ENCODE results near the gene EEPD1. TPM values are rescaled to one million over a fixed set of nuclear protein-coding genes. Genes with fewer than 3 reads are reported as not detected.

EEPD1 gene
- total RNA-seq, 1 donor from 2014 or later, result 9.9 TPM

DNA sequence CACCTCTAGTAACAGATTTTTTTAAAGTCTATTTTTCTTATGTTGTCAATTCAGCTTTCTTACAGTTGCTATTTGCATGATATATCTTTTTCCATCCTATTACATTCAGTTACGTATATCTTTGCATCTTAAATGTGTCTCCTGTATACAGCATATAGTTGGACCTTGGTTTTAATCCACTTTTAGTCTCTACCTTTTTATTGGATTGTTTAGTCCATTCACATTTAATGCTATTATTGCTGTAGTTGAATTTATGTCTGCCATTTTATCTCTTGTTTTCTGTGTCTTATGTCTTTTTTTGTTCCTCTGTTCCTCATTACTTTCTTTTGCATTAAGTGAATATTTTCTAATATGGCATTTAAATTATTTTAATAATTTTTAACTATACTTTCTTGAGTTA, 100.6 kb downstream of the EEPD1 start:
- DNase-seq (ENCODE audit: low spot score), result no peak

DNA sequence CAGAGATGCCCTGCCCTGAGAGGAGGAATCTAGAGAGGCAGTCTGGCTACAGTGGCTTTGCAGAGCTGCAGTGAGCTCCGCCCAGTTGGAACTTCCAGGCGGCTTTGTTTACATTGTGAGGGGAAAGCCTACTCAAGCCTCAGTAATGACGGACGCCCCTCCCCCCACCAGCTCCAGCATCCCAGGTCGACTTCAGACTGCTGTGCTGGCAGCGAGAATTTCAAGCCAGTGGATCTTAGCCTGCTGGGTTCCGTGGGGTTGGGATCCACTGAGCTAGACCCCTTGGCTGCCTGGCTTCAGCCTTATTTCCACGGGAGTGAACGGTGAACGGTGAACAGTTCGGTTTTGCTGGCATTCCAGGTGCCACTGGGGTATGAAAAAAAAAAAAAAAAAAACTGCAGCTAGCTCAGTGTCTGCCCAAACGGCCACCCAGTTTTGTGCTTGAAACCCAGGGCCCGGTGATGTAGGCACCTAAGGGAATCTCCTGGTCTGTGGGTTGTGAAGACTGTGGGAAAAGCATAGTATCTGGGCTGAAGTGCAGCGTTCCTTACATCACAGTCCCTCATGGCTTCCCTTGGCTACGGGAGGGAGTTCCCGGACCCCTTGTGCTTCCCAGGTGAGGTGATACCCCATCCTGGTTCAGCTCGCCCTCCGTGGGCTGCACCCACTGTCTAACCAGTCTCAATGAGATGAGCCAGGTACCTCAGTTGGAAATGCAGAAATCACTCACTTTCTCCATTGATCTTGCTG, 105.6 kb downstream of the EEPD1 start:
- DNase-seq (ENCODE audit: low spot score), result peak; percentile 91

DNA sequence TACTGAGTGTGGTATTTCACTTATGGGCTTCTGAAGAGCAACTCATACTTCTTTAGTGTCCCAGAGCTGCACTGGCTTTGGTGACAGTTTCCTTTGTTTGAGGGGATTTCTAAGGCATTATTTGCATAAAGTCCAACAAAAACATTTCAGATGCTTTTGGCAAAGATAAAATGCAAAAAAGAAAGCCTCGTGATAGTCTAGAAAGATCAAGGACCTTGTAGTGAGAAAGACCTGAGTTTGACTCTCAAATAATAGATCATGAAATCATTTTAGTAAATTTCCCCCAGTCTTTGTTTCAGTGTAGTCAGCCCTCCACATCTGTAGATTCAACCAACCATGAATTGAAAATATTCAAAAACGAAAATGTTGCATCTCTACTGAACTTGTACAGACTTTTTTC, 107.4 kb downstream of the EEPD1 start:
- DNase-seq (ENCODE audit: low spot score), result no peak

DNA sequence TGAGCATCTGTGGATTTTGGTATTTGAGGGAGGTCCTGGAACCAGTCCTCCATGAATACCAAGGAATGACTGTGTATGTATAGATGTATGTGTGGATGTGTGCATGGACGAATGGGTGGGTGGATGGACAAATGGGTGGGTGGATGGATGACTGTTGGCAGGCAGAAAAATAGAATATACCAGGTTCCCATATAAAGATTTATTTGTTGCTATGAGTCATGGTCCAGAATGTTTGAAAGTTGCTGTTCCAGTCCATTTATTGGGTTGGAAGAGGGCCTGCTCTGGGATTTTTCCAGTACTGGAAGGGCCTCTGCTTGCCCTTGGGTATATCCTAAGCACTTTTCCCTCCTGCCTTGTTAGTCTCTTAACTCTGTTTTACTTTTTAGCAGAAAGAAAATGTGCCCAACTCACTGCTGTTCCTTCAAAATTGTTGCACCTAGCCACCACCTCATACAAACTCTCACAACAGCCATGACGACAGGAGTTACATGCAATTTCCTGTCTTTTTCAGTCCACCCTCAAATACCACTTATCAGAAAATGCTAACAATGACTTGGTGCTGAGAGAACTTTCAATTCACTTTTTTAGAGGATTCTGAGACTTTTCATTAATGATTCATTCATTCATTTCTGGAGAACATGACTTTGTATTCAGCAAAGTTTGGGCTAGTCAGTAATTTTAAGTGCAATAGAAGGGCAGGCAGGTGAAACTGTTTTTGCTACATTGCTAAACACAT, 108.1 kb downstream of the EEPD1 start:
- peak; percentile 15 for DNase-seq (ENCODE audit: low spot score)

DNA sequence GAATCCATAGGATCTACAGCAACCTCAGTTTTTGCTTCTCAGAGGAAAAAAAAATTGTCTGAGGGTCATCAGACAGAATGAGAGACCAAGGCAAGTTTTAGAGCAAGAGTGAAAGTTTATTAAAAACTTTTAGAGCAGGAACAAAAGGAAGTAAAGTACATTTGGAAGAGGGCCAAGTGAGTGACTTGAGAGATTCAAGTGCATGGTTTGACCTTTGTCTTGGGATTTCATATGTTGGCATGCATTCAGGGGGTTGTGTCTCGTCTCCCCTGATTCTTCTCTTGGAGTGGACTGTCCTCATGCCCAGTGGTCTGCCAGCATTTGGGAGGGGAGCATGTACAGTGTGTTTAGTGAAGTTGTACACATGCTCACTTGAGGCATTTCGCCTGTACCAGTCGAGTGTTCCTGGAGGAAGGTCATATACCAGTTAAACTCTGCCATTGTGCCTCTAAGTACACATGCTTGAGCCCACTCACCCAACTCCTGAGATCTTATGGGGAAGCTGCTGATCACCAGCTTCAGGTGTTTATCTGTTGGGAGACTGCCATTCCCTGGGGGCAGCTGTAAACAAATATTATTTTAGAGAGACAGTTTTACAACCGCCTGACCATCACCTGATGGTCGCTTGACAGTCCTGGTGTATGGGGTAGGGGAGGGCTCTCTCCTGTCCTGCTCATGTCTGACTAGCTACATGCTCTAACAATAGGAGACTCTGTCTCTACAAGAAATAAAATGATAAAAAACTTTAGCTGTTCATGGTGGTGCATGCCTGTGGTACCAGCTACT, 109.4 kb downstream of the EEPD1 start:
- DNase-seq (ENCODE audit: low spot score), result no peak

DNA sequence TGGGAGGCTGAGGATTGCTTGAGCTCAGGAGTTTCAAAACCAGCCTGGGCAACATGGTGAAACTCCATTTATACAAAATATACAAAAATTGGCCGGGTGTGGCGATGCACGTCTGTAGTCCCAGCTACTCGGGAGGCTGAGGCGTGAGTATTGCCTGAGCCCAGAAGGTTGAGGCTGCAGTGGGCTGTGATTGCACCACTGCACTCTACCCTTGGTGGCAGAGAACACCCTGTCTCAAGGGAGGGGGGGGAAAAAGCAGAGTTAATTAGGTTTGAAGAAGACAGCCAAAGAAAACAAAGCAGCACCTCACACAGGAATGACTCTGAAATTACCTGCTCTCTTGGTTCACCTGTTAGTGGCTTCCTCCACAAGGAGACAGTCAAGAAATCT, 110.0 kb downstream of the EEPD1 start:
- DNase-seq (ENCODE audit: low spot score), result no peak

DNA sequence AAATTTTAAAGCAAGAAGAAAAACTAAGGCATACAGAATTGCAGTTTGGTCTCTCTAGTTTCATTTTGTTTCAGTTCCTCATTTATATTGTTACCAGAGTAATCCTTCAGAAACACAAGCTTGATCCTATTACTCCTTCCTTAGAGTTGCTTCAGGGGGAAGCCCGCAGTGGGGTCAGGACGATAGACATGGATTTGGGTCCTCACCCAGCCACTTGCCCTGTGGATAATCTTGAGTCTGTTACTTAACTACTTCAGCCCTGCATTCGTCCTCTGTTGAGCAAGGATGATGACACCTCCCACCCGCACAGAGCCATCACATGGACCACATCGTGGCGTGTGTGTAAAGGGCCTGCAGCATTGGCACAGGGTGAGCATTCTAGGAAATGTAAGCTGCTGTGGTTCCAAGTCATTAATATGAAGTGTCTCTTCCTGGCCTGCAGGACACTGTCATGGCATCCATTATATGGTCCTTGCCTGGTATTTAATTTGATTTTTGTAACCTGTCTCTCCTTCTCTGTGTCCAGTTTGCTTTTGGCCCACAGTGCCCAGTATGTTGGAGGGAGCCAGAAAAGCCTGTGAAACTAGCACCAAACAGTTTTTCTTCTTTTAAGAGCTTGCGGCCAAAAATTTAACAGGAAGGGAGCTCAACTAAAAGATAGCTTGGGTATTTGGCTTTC, 111.2 kb downstream of the EEPD1 start:
- DNase-seq (ENCODE audit: low spot score), result no peak

DNA sequence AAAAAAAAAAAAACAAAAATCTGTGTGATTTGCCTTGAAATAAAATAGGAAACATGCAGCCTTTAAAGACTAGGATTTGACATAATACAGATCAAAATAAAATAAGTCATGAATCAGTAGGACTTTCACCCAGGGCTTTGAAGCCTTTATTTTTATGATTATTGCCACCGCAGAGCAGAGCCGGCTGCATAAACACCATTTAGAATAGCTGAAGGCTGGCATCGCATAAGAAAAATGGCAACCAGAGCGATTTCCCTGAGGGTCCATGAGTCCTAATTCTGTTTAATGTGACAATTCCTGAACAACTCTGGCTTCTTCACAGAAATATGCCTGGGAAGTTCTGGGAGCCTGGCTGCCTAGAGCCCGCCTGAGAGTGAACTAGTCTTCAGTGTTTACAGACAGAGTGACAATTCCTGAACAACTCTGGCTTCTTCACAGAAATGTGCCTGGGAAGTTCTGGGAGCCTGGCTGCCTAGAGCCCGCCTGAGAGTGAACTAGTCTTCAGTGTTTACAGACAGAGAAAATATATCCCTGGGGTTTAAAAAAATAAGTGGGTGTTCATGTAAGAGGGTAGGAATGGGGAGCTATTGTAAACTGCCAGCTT, 112.0 kb downstream of the EEPD1 start:
- peak; percentile 66 for DNase-seq (ENCODE audit: low spot score)

DNA sequence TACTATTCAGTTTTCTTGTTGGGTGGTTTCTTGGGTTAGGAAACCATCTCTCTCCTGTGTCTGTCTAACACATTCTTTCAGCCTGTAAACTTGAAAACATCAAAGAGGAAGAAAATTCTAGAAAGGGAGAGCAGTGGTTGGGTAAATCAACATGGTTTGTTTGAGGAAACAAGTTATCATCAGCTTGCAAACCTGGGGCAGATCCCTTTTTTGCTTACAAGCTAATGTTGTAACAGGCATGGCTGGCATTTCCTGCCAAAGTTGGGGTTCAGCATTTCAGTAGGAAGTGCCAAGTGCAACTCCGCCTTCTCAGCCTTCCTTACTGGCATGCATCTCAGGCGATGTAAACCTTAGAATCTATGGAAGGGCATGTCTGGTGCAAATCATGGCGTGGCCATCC, 112.6 kb downstream of the EEPD1 start:
- DNase-seq (ENCODE audit: low spot score), result peak; percentile 55

DNA sequence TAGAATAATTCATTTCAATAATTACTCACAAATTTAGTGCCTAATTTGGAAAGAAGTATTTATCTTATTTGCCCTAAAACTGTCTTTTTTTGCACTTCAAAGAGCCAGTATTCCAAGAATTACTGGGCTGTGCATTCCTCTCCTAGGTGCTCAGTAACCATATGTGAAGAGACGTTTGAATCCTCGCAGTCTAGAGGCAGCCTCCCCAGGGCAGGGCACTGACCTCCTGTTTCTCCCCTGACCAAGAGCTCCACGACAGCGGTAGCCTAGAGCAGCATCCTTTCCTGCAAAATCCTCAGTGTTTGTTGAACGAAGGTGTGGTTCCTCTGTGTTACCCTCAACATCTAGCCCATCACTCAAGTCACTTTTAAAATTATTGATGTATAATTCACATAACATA, 113.1 kb downstream of the EEPD1 start:
- DNase-seq (ENCODE audit: low spot score), result no peak

DNA sequence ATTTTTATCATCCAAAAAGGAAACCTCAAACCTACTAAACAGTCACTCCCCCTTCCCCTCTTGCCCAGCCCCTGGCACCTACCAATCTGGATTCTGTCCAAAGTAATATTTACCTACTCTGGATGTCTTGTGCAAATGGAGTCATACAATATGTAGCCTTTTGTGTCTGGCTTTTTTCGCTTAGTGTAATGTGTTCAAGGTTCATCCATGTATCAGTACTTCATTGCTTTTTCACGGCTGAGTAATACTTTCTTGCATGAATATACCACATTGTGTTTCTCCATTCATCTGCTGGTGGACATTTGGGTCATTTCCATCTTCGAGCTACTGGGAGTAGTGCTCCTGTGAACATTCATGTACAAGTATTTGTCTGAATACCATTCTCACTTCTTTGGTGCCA, 113.6 kb downstream of the EEPD1 start:
- DNase-seq (ENCODE audit: low spot score), result no peak

DNA sequence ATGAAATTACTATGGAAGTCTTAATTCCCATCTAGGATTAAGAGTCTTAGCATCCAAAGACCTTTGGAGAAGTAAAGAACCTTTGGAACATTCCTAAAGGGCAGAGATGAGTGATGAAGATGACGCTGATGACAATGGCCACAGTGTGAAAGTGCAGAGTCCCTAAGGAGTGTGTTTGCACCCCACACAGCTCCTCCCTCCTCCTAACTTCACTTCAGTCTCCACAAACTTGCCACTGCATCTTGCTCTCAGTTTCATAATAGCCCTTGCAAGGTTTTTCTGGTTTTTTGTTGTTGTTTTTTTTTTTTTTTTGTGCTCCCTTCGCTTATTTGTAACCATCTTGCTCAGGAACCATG, 119.1 kb downstream of the EEPD1 start:
- no peak for DNase-seq (ENCODE audit: low spot score)

DNA sequence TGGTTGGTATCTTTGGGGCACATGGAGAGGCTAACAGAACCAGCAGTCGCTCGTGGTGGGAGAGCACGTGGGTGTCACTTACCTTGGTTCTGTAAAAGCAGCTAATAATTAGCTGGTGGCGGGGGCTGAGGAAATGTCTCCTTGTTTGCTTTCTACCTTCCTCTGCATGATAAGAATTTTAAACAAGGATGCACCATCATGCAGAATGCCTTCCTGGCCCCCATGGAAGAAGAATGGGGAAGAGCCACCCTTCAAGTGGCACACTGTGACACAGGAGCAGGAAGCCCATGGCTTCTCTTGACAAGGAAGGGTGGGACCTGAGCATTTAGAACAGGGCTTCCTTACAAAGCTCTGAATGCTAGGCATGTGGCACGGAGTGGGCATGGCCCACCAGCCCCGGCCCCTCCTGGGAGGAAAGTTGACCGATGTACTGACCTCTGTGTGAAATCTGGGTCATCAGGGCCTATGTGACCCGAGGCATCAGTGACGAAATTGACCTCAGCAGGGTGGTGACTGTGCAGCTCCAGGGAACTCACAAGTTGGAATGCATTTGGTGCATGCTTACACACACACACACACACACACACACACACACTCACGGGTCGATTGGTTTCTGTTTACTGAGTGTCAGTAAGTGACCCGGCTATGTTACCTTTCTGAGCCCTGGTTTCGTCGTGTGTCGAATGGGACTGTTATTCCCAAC, 119.7 kb downstream of the EEPD1 start:
- DNase-seq (ENCODE audit: low spot score), result no peak

DNA sequence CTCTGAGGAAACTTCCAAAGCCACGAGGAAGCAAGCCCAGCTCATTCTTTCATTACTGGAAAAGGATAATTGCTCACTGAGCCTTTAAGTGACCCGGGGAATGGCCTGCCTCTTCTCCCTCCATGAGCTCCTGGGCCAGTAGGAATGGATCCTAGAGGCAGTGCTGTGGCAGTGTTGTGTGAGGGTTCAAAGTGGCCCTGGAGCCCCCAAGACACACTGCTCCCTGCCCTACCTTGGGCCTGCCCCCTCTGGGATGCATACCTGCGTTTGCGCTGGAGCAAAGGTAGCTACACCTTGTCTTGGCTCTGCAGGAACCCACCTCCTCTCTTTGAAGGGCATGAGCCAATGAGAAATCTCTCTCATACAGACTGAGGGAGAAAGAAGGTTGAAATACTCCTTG, 120.8 kb downstream of the EEPD1 start:
- no peak for DNase-seq (ENCODE audit: low spot score)

DNA sequence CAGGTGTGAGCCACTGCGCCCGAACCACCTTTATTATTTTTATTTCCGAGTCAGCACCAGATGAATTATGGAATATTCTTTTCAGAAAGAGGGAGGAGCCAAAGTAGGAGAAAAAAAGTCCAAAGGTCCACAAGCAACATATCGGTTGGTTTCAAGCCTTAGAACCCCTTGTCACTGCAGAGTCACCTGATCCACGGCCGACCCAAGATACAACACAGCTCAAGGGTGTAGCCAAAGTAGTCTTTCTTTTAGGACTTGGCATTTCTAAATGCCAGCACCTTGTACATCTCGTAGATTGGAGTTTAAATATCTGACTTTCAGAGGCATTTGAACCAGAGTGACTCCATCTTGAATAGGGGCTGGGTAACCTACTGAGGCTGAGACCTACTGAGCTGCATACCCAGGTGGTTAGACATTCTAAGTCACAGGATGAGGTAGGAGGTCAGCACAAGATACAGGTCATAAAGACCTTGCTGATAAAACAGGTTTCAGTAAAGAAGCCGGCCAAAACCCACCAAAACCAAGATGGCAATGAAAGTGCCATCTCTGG, 122.8 kb downstream of the EEPD1 start:
- DNase-seq (ENCODE audit: low spot score), result no peak

DNA sequence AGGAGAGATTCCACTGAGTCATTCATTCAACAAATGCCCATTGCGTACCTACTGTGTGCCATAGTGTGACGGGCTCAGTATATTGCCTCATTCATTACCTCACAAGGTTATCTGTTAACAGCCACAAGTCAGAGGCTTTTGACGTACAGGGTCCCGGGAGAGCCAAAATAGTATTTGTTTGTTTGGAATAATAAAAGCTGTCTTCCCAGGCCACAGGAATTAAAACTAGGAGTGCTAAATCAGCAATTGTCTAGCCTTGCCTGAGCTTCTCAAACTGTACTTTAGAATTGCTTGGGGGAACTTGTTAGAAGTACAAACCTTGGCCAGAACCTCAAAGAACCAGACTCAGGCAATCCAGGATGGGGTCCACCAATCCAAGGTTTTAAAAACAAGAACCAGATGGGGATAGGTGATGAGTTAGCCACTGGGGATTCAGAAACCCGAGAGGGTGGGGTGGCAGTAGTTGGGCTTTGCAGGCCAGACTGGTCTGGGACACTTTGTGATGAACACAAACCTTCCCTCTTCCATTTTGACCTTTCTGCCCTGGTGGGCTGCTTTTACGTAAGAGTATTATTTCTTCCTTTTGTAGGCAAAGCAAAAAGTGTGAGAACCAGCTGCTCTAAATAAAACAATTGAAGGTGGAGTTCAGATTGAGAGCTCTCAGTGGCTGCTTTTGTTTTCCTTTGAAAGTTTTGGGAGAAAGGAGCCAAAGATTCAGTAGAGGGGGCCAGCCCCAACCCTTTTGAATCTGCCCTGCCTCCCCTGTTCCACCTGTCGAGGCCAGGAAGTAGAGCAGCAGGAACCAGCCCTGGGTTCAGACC, 123.6 kb downstream of the EEPD1 start:
- no peak for DNase-seq (ENCODE audit: low spot score)

DNA sequence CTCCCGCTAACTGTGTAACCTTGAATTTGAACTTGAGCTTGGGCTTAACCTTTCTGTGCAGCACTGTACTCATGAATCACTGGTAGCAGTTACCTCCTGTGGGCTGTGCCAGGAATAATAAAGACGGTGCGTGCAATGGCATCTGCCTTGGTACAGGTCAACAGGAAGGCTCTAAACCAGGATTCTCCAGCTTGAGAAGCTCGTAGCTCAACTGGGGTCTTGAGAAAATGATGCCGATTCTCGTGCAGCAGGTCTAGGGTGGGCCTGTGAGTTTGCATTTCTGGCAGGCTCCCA, 124.1 kb downstream of the EEPD1 start:
- DNase-seq (ENCODE audit: low spot score), result no peak

DNA sequence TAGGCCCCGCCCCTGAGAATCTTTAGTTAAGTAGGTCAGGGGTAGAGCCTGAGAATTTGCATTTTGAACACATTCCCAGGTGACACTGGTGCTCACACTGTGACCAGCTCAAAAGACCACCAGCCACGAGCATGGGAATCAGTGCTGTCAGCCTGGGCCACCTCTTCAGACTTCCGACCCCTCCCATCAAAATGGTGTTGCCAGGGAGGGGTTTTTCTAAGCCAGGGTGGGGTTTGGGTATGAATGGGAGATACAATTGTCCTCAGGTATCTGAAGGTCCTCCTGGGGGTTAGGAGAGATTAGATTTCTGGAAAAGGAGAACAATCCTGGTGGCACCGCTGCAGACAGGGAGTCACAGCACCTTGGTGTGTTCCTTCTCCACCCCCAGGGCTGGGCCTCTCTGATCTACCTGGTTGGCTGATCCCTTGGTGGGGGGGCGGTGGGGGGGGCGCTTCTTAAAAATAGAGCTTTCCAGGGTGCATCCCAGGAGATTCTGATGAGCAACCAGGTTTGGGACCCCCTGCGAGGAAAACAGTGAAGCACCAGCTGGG, 125.1 kb downstream of the EEPD1 start:
- DNase-seq (ENCODE audit: low spot score), result no peak

DNA sequence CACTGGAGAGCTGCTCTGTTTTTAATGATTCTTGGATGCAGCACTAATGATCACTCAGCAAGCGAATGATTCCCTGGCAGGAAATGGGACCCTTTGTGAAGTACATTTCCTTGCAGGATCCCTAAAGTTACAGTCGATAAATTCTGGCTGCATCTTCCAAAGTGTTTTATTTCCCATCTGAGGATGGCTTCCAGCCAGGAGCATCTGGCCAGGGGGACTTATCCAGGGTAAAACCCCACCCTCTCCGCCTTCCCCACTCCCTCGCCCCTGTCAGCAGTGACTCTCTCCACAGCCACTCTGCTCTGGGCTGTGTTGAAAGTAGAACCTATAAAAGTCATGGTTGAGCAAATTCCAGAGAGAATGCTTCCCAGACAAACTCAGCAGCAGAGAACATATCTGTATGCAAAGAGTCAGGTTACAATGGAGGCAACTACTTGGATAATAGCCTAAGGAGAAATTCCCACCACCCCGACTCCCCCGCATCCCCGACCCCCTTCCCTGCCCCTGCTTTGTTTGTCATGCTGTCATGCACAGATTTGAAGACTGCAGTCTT, 125.6 kb downstream of the EEPD1 start:
- DNase-seq (ENCODE audit: low spot score), result peak; percentile 95
